Panc1 (cell line): ENCODE results near the gene HPGDS. TPM values are rescaled to one million over a fixed set of nuclear protein-coding genes. Genes with fewer than 3 reads are reported as not detected.

ENCODE experiments used
- ATAC-seq: fragments of 200-7000 bp; cut with Tn5 transposase; 2 replicates; pipeline ENCODE4 v1.9.1; 2020; ENCODE audit warnings: mild to moderate bottlenecking, moderate library complexity
- BruUV-seq: library from RNA; stranded (reverse); fragments of 400-500 nt; replicated peaks from 2 replicates; lab custom pipeline; 2021; lab: Mats Ljungman, UMichigan
- CTCF ChIA-PET: fragments of 300-600 bp; sonication (Branson Sonifier 250); formaldehyde crosslinking; loops from one replicate; lab custom pipeline; 2022; ENCODE audit warnings: antibody characterized with exemption; lab: Charles Lee
- POLR2A ChIA-PET: fragments of 300-600 bp; sonication (Branson Sonifier 250); formaldehyde crosslinking; loops from one replicate; lab custom pipeline; 2022; ENCODE audit warnings: antibody characterized with exemption; lab: Charles Lee
- DNase-seq: peaks from one replicate; pipeline ENCODE4 v3.0.0-alpha.2; 2010; ENCODE audit warnings: low read depth, low spot score
- H3K27ac ChIP-seq: 2 replicates; pipeline ENCODE4 v1.5.1; 2011; ENCODE audit warnings: mild to moderate bottlenecking, low read length, inconsistent platforms
- H3K27me3 ChIP-seq: fragments of 200-500 bp; sonication (Bioruptor generic); 2 replicates; pipeline ENCODE4 v1.6.0; 2014; ENCODE audit warnings: low read length, inconsistent platforms; ENCODE audit not compliant: control insufficient read depth, insufficient read depth
- H3K36me3 ChIP-seq: fragments of 200-500 bp; sonication (Bioruptor generic); 2 replicates; pipeline ENCODE4 v1.5.1; 2014; ENCODE audit warnings: inconsistent platforms, mild to moderate bottlenecking, low read length, moderate library complexity; ENCODE audit not compliant: control insufficient read depth, insufficient read depth
- H3K4me1 ChIP-seq: 2 replicates; pipeline ENCODE4 v1.5.1; 2011; ENCODE audit warnings: inconsistent platforms, mild to moderate bottlenecking, low read length, moderate library complexity; ENCODE audit not compliant: control insufficient read depth, insufficient read depth
- H3K4me3 ChIP-seq, 2 experiments: 2 replicates each; pipeline ENCODE4 v1.5.1; 2011 to 2012; ENCODE audit warnings: low read depth in 2 of 2, low read length in 2 of 2, mild to moderate bottlenecking in 2 of 2, inconsistent platforms in 1 of 2, moderate library complexity in 1 of 2
- H3K9me3 ChIP-seq: fragments of 200-500 bp; sonication (Bioruptor generic); 2 replicates; pipeline ENCODE4 v1.5.1; 2014; ENCODE audit warnings: low read depth, mild to moderate bottlenecking, inconsistent platforms, low read length, moderate library complexity; ENCODE audit not compliant: control insufficient read depth, insufficient read depth
- POLR2AphosphoS5 ChIP-seq: IDR thresholded peaks from 2 replicates; pipeline ENCODE4 v1.6.1; 2012; ENCODE audit warnings: mild to moderate bottlenecking, low read depth, low read length, moderate library complexity
- SIN3A ChIP-seq: IDR thresholded peaks from 2 replicates; pipeline ENCODE4 v1.6.1; 2012; ENCODE audit warnings: low read depth, mild to moderate bottlenecking, low read length, moderate library complexity, borderline replicate concordance; ENCODE audit not compliant: insufficient read depth
- TCF7L2 ChIP-seq: IDR thresholded peaks from 2 replicates; pipeline ENCODE4 v1.6.1; 2011; ENCODE audit warnings: mild to moderate bottlenecking, low read depth, low read length, inconsistent platforms
- in situ Hi-C: cut with HindIII; loops from 2 replicates; pipeline ENCODE4 v1.10.0; 2016; ENCODE audit warnings: low sequenced_read_pairs, low pct_unique_long_range_greater_than_20kb
- intact Hi-C: fragments of 100-400 bp; cut with micrococcal nuclease; formaldehyde crosslinking; loops from one replicate; pipeline ENCODE4 v1.10.0; 2022; ENCODE audit not compliant: unreplicated experiment
- total RNA-seq: library from RNA; stranded (reverse); gene quantifications from one replicate; pipeline ENCODE4 v1.2.1, GENCODE V29; 2021; ENCODE audit not compliant: unreplicated experiment
- TF ChIP-seq, protein P1 (sequence below), 2 experiments: IDR thresholded peaks; 2 replicates each; pipeline ENCODE4 v1.6.1; 2011 to 2012; ENCODE audit warnings: low read depth in 2 of 2, control low read depth in 1 of 2, low read length in 1 of 2, mild to moderate bottlenecking in 1 of 2, moderate library complexity in 1 of 2; ENCODE audit not compliant: insufficient read depth in 1 of 2
- TF ChIP-seq, protein P2 (sequence below): fragments of 450-650 bp; IDR thresholded peaks from 2 replicates; pipeline ENCODE4 v1.5.1; 2017; ENCODE audit warnings: mild to moderate bottlenecking

Gene HPGDS
- total RNA-seq, 1 experiment from 2014 or later: not detected

DNA sequence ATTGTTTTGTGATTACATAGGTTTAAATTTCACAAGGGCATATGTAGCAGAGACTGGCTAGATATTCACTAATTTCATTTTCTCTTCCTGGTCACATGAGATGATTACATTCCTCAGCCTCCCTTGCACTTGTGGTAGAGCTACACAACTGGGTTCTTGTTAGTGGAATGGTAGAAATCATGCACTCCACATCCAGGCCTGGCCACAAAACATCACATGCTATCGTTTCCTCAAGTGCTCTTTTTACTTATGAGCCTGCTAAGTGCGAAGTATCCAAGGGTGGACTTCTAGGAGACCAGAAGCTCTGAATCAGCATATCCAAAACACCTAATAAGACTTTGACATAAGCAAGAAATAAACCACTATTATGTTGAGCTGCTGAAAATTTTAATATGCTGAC is 26.4 kb upstream of the HPGDS start:
- ATAC-seq (no peak), DNase-seq (no peak)
- no TSS peak for BruUV-seq
- Histone ChIP-seq H3K27me3 (no peaks in the 10 kb centered on the region; the same call in 1 of the 2 replicates), H3K4me1 (no peaks in the 10 kb centered on the region), H3K36me3 (no peaks in the 10 kb centered on the region), H3K9me3 (no peaks in the 10 kb centered on the region), H3K4me3 (no peak overlapping the region), H3K27ac (no peak overlapping the region)
- in situ Hi-C loops (no loop called here), intact Hi-C loops (no loop called here)
- POLR2A ChIA-PET: no interaction called here
- CTCF ChIA-PET: no interaction called here
- TF ChIP-seq TCF7L2 (no peak), SIN3A (no peak), POLR2AphosphoS5 (no peak)
- TF ChIP-seq, protein P1, sequence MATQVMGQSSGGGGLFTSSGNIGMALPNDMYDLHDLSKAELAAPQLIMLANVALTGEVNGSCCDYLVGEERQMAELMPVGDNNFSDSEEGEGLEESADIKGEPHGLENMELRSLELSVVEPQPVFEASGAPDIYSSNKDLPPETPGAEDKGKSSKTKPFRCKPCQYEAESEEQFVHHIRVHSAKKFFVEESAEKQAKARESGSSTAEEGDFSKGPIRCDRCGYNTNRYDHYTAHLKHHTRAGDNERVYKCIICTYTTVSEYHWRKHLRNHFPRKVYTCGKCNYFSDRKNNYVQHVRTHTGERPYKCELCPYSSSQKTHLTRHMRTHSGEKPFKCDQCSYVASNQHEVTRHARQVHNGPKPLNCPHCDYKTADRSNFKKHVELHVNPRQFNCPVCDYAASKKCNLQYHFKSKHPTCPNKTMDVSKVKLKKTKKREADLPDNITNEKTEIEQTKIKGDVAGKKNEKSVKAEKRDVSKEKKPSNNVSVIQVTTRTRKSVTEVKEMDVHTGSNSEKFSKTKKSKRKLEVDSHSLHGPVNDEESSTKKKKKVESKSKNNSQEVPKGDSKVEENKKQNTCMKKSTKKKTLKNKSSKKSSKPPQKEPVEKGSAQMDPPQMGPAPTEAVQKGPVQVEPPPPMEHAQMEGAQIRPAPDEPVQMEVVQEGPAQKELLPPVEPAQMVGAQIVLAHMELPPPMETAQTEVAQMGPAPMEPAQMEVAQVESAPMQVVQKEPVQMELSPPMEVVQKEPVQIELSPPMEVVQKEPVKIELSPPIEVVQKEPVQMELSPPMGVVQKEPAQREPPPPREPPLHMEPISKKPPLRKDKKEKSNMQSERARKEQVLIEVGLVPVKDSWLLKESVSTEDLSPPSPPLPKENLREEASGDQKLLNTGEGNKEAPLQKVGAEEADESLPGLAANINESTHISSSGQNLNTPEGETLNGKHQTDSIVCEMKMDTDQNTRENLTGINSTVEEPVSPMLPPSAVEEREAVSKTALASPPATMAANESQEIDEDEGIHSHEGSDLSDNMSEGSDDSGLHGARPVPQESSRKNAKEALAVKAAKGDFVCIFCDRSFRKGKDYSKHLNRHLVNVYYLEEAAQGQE (IDR thresholded peaks at IDR 0.05; ENCODE audit: insufficient read depth in 1 of 2, low read depth in 2 of 2, low read length in 1 of 2): no peak
- TF ChIP-seq, protein P2, sequence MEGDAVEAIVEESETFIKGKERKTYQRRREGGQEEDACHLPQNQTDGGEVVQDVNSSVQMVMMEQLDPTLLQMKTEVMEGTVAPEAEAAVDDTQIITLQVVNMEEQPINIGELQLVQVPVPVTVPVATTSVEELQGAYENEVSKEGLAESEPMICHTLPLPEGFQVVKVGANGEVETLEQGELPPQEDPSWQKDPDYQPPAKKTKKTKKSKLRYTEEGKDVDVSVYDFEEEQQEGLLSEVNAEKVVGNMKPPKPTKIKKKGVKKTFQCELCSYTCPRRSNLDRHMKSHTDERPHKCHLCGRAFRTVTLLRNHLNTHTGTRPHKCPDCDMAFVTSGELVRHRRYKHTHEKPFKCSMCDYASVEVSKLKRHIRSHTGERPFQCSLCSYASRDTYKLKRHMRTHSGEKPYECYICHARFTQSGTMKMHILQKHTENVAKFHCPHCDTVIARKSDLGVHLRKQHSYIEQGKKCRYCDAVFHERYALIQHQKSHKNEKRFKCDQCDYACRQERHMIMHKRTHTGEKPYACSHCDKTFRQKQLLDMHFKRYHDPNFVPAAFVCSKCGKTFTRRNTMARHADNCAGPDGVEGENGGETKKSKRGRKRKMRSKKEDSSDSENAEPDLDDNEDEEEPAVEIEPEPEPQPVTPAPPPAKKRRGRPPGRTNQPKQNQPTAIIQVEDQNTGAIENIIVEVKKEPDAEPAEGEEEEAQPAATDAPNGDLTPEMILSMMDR: no peak

DNA sequence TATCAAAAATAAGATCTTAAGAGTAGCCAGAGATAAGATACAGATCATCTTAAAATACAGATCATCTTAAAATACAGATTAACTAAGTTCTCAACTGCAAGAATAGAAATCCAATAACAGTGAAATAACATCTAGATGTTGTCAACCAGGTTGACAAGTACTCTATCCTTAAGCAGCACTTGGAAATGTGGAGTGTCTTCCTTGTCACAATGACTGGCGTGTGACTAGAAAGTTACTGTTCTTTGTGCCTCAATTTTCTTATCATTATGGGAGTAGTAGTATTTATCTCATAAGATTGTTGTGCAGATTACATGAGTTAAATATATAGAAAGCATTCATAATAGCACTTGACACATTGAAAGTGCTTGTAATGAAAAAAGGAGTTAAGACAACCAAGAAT is 25.8 kb upstream of the HPGDS start:
- no peak overlapping the region for H3K4me3 ChIP-seq
- no peaks in the 10 kb centered on the region for H3K4me1 ChIP-seq
- no TSS peak for BruUV-seq
- TF ChIP-seq POLR2AphosphoS5 (no peak), SIN3A (no peak), TCF7L2 (no peak)
- TF ChIP-seq, protein P2: no peak
- TF ChIP-seq, protein P1 (IDR thresholded peaks at IDR 0.05; ENCODE audit: insufficient read depth in 1 of 2, low read depth in 2 of 2, low read length in 1 of 2): no peak
- H3K9me3 ChIP-seq: no peaks in the 10 kb centered on the region
- DNase-seq (no peak), ATAC-seq (no peak)
- ChIA-PET POLR2A (no interaction called here), CTCF (no interaction called here)
- no peaks in the 10 kb centered on the region; the same call in 1 of the 2 replicates for H3K27me3 ChIP-seq
- H3K36me3 ChIP-seq: no peaks in the 10 kb centered on the region
- no peak overlapping the region for H3K27ac ChIP-seq
- intact Hi-C loops: no loop called here
- in situ Hi-C loops: no loop called here
